NCI-H1694 (cell line): ENCODE results near the gene IQSEC1.

ENCODE experiments used
- DNase-seq: peaks from one replicate; lab custom pipeline; 2025; lab: John Stamatoyannopoulos, UW

Gene IQSEC1

DNA sequence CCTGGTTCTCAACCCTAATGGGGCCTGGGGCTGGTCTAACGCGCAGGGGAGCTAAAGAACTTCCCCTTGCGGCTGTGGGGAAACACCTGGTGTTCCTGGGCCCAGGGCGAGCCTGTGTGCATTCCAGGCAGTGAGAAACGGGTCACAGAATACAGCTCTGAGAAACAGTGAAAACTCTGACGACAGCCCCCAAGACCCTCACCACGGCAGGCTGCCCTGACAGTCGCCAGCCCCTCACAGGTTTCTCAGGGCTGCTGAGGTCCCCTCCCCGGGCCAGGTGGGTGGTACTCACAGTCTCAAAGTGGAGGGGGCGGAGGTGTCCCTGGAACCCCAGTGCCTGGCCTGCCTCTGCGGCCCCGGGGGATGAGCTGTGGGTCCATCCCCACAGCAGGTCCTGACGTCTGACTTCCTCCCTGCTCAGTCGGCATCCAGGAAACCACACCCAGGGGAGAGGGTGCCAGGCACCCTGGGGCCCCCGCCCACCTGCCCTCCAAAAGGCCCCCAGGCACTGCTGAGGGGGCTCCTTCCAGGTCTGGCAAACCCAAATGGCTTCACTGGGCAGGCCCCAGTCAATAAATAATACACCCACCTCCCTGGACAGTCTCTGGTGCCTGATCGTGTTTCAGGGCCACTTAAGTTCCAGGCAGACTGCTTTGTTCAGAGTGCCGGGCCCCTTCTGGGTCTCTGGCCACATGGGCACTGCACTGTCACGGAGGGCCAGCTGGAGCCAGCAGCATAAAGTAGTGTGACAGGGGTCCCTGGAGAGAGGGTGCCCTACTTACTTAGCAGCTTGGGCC is 57.7 kb downstream of the IQSEC1 start:
- no peak for DNase-seq

DNA sequence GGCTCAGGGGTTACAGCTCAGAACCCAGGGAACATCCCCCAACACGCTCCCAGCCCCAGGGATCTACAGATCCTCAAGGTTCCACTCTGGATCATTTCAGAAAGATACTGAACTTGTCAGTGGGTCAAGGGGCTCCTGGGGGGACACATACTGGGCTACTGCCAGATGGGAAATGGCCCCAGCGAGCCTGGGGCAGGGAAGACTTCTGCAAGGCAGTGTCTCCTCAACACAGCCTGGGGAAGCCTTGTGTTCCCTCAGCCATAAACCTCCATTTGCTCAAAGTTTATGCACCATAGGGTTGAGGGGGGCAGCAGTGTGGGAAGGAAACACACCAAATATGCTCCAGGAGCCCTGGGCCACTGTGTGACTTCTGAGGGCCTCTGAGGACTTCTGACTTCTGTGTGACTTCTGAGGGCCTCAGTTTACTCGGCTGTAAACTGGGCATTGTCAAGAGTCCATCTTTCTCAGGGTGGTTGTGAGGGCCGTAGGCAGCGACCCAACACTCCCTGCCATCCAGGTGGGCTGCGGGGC is 58.4 kb downstream of the IQSEC1 start:
- no peak for DNase-seq

DNA sequence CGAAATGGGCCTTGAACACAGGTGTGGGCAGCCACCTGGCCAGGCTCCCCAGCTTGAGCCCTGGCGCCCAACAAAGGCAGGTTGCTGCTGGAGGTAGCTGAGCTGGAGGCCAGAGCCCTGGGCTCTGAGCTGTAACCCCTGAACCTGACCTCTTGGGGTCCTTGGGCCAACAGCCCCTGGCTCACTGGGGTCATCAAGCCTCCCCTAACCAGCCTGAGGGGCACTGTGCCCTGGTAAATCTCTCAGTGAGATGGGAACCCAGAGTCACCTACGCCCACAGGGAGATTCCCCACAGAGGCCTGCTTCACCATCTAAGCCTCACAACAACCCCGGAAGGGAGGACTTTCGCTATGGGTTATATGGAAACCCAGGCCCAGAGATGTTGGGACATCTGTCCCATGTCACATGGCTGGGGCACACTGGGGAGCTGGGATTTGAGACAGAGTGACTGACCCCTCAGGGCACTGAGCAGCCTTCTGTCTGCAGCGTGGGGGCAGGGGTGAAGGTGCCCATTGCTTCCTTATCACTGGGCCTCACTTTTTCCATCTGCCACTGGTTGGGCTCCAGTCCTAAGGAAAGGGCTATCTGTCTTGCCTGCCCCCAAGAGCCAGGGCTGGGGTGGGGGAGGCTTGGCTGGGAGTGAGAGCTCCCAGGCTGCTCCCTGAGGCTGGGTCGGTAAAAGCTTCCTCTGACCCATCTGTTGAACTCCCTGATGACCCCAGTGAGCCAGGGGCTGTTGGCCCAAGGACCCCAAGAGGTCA is 59.1 kb downstream of the IQSEC1 start:
- DNase-seq: no peak

DNA sequence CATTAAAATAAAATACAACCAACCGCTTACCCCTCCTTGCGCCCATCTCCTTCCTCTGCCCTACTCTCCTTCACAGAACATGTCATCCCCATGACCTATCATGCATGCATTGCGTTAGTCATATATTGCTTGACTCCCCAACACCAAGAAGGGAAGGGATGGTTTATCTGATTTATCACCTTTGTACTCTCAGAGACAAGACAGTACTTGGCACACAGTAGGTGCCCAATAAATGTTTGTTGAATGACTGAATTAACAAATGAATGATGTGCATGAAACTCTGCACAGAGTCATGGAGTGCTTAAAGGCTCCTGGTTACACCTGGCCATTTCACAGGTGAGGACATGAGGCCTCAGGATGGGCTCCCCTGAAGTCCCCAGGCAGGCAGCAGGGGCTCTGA is 59.7 kb downstream of the IQSEC1 start:
- no peak for DNase-seq

DNA sequence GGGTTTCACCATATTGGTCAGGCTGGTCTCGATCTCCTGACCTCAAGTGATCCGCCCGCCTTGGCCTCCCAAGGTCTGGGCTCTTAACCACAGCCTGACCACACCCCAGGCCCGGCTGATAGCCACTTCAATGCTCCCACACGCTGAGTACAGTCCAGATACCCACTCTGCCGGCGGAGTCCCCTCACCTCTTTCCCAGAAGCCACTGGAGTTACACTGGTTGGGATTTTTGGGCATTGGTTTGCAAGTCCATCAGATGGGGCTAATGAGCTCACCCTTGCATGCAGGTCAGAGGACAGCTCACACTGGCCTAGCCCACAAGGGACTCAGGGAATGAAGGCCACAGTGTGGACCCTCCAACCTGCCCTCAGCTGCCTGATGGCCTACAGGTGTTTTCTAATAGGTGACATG is 60.1 kb downstream of the IQSEC1 start:
- no peak for DNase-seq

DNA sequence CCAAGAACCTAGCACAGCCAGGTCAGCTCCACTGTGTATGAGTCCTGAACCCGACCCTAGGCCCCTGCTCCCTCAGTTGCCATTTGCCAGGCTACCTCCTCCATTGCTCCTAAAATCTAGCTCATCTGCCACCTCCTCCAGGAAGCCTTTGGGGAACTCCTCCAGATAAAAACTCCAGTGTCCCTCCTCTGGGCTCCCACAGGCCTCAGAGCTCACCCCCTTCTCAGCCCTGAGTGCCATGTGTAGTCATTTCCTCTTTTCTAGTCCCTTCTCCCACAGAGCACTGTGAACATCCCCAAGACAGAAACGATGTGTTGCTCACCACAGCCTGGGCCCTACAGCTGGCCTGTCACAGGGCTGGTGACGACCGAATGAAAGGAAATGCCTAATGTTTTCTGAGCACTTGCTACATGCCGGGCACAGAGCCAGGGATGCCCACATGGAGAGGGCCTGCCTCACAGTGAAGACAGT is 61.0 kb downstream of the IQSEC1 start:
- no peak for DNase-seq

DNA sequence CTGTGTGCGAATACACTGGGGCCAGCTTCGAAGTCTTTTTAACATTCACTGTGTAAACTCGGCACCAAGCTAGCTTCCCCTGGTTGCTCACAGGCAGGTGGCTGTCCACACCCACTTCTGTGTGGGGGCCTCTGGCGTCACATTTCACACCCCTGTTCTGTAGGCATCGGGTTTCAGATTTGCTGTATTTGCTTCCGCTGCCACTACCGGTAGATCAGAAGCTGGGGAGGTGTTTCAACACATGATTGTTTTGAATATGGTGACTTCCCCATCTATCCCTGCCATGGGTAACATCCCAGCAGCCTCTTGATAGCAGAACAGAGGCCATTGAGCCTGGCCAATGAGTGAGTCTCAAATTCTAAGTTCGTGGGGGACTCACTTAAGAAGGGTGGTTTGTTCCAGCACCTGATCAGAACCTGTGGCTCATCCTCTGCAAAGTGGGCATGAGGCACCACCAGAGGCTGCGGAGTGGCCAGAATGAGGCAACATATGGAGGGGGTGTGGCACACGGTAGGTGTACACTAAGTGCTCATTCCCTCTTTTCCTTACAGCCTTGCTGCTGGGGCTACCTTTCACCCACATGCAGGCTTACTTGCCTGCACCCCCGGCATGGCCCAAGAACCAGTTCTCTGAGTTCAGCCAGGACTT is 61.5 kb downstream of the IQSEC1 start:
- no peak for DNase-seq

DNA sequence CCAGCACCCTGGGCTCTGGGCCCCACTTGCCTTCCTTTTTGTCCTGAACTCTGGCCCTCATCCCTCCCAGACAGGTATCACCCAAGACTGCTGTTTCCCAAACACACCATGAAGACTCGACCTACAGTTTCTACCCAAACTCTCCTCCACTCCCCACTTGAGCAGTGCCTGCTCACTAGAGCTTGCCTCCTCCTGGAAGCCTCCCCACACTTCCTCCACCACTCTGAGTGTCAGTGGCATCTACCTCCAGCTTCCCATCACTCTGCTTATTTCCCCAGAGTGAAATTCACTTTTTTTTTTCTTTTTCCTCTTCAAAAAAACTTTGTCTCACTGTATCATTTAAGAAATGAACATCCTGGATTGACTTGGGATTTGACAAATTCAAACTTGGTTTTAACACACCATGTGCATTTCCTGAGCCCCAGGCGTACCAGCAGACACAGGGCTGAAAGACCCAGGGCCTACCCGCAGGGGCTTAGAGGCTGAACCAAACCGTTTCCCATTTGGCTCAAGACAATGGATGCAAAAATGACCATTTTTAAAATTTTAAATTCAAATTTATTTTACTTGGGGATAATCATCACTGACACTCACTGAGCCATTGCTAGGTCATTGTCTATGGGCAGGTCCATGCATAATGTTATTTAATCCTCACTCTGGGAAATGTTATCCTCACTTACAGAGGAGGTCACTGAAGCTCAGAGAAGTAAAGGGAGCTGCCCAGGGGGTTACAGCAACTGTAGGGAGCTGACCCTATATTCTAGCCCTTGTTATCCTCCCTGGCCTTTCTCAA is 62.3 kb downstream of the IQSEC1 start:
- DNase-seq: no peak

DNA sequence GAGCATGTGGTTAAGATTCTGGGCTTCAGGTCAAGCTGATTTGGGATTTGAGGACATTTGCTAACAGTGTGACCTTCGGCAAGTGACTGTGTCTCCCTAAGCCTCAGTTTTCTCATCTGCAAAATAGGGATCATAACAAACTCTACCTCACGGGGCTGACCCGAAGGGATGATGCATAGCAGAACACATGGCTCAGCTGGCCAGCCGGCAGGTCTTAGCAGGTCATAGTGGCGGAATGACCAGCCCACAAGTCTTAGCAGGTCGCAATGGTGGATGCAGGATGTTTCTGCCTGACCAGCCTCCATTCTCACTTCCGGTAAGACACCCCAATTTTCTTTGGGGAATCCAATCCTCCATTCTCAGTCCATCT is 63.3 kb downstream of the IQSEC1 start:
- DNase-seq: no peak

DNA sequence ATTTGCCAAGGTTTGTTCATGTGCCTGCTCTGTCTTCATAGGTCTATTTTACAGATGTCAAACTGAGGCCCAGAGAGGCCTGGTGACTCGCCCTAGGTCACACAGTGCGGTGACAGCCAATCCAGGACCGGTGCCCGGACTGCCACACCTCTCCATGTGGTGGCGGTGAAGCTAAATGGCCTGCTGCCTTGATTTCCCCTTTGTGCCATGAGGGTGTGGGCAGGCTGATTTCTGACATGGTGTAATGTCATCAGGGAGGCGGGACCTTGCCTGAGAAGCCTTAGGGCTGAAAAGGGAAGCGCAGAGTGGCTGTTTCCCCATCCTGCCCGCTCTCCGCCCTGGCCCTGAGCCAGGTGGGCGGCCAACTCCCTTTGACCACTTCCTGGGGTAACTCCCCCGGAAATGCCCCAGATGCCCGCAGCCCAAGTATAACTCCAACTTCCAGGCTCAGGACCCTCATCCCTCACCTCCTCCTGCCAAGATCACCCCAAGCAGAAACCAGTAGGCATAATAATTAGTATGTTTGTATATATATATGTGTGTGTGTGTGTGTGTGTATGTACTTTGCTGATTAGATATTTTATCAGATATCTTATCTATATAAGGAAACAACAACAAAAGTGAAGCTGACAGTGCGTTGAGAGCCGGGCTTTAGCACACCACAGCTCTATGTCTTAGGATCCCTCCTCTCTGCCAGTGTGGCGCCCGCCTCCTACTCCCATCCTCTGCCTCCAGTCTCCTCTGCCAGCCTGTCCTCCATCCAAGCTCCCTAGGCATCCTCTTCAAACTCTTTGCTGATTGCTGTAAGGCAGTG is 63.9 kb downstream of the IQSEC1 start:
- DNase-seq: no peak

DNA sequence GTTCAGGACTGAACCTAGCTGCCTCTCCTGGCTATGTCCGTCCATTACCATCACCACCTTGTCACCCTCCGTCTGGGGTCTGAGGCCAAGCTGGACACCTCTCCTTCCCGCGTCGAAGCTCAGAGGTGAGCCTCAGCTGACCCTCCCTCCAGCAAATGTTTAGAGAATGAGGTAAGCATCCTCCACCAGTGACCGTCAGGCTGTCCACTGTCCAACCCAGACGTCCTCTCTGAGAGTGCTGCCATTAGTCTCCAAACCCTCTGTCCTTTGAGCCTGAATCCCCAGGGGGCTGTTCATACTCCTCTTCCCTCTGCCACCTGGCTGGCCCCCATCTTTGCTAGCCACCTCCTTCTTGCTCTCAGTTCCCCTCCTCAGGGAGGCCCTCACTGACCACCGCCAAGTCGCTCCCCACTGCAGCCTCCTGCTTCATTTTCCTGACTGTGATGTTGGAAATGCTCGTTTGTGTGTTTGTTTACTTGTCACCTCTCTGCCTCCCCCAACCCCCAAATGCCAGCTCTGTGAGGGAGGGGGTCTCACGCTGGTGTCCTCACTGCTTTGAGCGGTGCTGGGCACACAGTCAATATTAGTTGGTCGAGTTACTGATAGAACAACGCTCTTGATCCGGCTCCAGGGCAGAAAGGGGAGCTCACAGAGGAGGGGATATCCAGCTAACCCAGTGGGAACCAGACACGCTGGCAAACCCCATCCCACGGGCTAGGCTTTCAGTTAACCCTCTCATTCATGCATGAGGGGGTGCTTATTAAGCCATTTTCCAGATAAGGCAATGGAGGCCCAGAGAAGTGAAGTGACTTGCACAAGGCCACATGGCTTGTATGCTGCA is 64.9 kb downstream of the IQSEC1 start:
- DNase-seq: no peak

DNA sequence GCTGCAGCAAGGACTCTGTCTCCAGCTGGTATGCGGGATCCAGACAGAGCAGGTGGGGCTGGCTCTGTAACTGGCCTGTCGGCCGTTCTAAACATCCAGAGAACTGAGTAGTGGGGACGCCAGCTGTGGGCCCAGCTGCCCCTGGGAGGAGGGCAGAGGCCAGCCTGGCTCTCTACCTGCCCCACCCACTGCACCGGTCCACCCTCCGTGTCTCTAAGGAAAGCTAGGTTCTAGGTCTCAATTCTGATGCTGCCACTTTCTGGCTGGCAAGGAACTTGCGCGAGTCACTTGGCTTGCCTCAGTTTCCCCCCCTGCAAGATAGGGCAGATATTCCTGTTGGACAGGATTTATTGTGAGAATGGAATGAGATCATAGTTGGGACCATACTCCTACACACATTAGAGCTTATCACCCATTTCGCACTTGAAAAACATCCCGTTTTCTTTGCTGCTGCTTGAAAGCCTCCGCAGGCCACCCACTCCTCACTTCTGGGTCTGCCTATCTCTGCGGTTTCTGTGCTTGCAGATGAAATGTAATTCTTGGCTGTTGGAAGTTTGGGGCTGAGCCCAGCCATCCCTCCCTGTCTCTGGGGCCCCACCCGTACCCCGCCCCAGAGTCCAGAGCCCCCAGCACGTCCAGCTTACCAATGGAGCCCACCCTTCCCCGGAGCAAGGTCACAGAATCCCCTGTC is 65.8 kb downstream of the IQSEC1 start:
- DNase-seq: no peak

DNA sequence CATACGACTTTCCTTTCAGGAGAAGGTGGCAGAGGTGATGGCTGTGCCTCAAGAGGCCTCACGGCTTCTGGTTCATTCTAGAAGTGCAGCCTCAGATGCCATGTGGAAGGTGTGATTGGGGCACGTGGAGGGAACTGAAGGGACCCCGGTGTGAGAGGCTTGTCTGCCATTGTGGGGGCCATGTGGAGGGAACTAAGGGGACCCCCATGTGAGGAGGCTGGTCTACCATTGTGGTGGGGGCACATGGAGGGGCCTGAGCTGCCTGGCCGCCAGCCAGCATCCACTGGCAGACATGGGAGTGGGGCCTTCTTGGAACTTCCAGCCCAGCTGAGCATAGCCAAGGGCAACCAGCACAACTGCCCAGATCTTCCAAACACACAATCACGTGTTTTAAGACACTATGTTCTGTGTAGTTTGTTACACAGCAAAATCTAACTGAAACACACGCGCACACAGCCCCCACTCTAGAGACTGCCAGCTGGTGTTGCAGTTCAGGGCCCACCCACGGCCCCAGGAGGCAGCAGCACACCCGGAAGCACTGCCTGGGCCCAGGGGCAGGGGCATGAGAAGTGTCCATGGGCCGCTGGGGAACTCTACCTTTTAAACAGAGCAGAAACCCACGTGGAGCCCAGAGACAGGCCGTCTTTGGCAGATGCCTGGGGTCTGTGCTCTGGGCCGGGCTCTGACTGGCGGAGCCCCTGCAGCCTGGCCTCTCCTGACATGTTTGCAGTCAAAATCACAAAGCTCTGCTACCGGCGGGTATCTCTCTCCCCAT is 66.8 kb downstream of the IQSEC1 start:
- DNase-seq: no peak

DNA sequence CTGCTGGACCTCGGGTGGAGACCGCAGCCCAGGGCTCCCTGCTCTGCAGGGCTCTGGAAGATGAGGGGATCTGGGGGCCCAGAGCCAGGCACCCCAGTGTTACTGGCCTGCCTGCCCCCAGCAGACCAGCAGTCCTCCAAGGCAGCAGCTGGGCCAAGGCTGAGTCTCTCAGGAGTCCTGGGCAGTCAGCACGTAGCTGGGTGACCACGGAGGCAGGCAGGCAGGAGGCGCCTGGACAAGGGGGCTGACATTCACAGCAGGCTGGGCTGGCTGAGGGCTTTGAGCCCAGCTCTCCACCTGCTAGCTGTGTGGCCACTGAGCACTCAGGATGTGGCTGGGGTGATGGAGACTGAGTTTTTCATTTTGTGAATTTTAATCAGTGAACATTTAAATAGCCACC is 67.9 kb downstream of the IQSEC1 start:
- no peak for DNase-seq

DNA sequence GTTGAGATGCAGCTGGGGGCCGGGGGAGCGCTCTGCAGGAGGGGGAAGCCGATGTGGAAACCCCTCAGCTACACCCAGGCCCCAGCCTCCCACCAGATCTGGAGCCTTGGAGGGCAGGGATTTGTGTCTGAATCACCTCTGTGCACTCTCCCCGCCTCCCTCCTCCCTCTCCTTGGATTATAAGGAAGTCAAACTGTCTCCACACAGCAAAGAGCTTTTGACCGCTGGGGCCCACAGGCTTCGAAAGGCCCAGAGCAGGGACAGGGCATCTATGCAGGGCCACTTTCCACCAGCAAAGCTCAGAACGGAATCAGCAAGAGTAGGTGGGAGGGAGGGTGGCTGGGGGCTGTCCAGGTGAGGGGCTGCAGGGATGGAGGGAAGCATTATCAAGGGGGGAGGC is 68.9 kb downstream of the IQSEC1 start:
- no peak for DNase-seq

DNA sequence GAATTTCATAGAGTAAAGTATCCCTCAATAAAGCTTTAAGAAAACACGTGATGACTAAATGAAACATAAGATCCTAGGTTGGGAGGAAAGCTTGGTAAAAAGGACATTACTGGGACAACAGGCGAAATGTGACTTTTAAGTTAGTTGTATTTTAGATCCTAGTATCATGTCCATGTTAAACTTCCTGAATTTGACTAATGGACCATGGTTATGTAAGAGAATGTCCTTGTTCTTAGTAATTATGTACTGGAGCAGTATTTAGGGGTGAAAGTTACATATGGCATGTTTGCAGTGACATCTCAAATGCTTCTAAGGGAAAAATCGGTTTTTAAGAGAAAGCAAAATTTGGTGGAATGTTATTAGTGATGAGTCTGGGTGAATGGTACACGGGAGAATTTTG is 69.6 kb downstream of the IQSEC1 start:
- no peak for DNase-seq

DNA sequence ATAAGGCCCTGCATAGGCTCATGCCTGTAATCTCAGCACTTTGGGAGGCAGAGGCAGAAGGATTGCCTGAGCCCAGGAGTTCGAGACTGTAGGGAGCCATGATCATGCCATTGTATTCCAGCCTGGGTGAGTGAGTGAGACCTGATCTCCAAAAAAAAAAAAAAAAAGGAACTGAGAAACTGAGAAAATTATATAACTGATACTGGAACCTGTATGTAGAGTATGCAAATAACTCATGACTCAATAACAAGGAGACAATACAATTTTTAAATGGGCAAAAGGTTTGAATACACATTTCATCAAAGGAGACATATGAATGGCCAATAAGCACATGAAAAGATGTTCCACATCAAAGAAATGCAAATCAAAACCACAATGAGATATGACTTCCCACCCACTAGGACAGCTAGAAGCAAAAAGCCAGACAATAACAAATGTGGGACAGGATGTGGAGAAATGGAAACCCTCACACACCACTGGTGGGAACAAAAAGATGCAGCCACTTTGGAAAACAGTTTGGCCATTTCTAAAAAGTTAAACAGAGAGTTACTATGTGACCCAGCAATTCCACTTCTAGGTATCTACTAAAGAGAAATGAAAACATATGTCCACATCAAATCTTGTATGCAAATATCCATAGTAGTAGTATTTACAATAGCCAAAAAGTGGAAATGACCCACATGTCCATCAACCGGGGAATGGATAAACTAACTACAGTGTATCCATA is 70.7 kb downstream of the IQSEC1 start:
- no peak for DNase-seq
